Measurements from ENCODE around the gene CNGB1. TPM values are rescaled to one million over a fixed set of nuclear protein-coding genes. Genes with fewer than 3 reads are reported as not detected.

CNGB1 gene
- total and polyA plus RNA-seq, 2 donors from 2014 or later = not detected

- H3K9ac ChIP-seq (ENCODE audit: low read length in 3 of 3) = no peak overlapping the region
- H3K9me3 ChIP-seq (ENCODE audit: control insufficient read depth in 2 of 3, insufficient read depth in 1 of 3, low read length in 3 of 3) = no peaks in the 10 kb centered on the region
- intact Hi-C loops (cut with DNase I) = no loop called here
- no peak for FAIRE-seq
- no peak for TF ChIP-seq CTCF (IDR thresholded peaks at IDR 0.05; ENCODE audit: borderline replicate concordance, extremely low read depth, insufficient read depth)
- H3K36me3 ChIP-seq (ENCODE audit: control insufficient read depth in 2 of 3, insufficient read depth in 3 of 3, low read length in 3 of 3) = no peaks in the 10 kb centered on the region
- no peaks in the 10 kb centered on the region for H3K27me3 ChIP-seq (ENCODE audit: control insufficient read depth, insufficient read depth, low read length)
- no peak overlapping the region for H3K4me3 ChIP-seq (ENCODE audit: low read length in 3 of 3)
- peak in 1 of 5 donors; percentile 22 for DNase-seq
- H3K4me1 ChIP-seq (ENCODE audit: control insufficient read depth in 2 of 3, insufficient read depth in 2 of 3, low read depth in 1 of 3, low read length in 3 of 3) = peaks cover 0 to 2% (median 0%) of the 10 kb centered on the region in 3 donors
- no peak overlapping the region for H3K27ac ChIP-seq (ENCODE audit: low read depth in 2 of 2, low read length in 2 of 2)
Measured at GRCh38 chr16:57914244-57915173, 56.4 kb downstream of the CNGB1 start.

GRCh38 chr16:57912529-57913260 lies 58.2 kb downstream of the CNGB1 start:
- Histone ChIP-seq H3K9ac (ENCODE audit: low read length in 3 of 3) (no peak overlapping the region), H3K36me3 (ENCODE audit: control insufficient read depth in 2 of 3, insufficient read depth in 3 of 3, low read length in 3 of 3) (no peaks in the 10 kb centered on the region), H3K9me3 (ENCODE audit: control insufficient read depth in 2 of 3, insufficient read depth in 1 of 3, low read length in 3 of 3) (no peaks in the 10 kb centered on the region), H3K27me3 (ENCODE audit: control insufficient read depth, insufficient read depth, low read length) (no peaks in the 10 kb centered on the region), H3K4me3 (ENCODE audit: low read length in 3 of 3) (no peak overlapping the region), H3K27ac (ENCODE audit: low read depth in 2 of 2, low read length in 2 of 2) (no peak overlapping the region), H3K4me1 (ENCODE audit: control insufficient read depth in 2 of 3, insufficient read depth in 2 of 3, low read depth in 1 of 3, low read length in 3 of 3) (peaks cover 0 to 2% (median 0%) of the 10 kb centered on the region in 3 donors)
- no peak for DNase-seq
- intact Hi-C loops (cut with DNase I) = no loop called here
- TF ChIP-seq CTCF (IDR thresholded peaks at IDR 0.05; ENCODE audit: borderline replicate concordance, extremely low read depth, insufficient read depth) = no peak
- FAIRE-seq = no peak

- FAIRE-seq = no peak
Measured at GRCh38 chr16:57911743-57912142, 59.2 kb downstream of the CNGB1 start.

More at GRCh38 chr16:57911743-57912142, 59.2 kb downstream of the CNGB1 start:
- Histone ChIP-seq H3K4me3 (ENCODE audit: low read length in 3 of 3) (no peak overlapping the region), H3K27ac (ENCODE audit: low read depth in 2 of 2, low read length in 2 of 2) (no peak overlapping the region), H3K9ac (ENCODE audit: low read length in 3 of 3) (no peak overlapping the region), H3K36me3 (ENCODE audit: control insufficient read depth in 2 of 3, insufficient read depth in 3 of 3, low read length in 3 of 3) (no peaks in the 10 kb centered on the region), H3K4me1 (ENCODE audit: control insufficient read depth in 2 of 3, insufficient read depth in 2 of 3, low read depth in 1 of 3, low read length in 3 of 3) (peaks cover 0 to 2% (median 0%) of the 10 kb centered on the region in 3 donors), H3K27me3 (ENCODE audit: control insufficient read depth, insufficient read depth, low read length) (no peaks in the 10 kb centered on the region), H3K9me3 (ENCODE audit: control insufficient read depth in 2 of 3, insufficient read depth in 1 of 3, low read length in 3 of 3) (no peaks in the 10 kb centered on the region)
- DNase-seq = peak in 2 of 5 donors; percentile 19 to 23
- TF ChIP-seq CTCF (IDR thresholded peaks at IDR 0.05; ENCODE audit: borderline replicate concordance, extremely low read depth, insufficient read depth) = no peak
- intact Hi-C loops (cut with DNase I) = no loop called here
